IPS-NIHi11 (cell line): ENCODE data around the gene MBD2.
"Not testable (repeated sequence)": the region's sequence is repeated elsewhere in the genome, so short reads cannot be mapped to it uniquely, and the experiment has no call there.

Experiments
- DNase-seq: peaks from one replicate; pipeline ENCODE4 v3.0.0; 2012; ENCODE audit warnings: mixed read lengths, low spot score

Gene MBD2

DNA sequence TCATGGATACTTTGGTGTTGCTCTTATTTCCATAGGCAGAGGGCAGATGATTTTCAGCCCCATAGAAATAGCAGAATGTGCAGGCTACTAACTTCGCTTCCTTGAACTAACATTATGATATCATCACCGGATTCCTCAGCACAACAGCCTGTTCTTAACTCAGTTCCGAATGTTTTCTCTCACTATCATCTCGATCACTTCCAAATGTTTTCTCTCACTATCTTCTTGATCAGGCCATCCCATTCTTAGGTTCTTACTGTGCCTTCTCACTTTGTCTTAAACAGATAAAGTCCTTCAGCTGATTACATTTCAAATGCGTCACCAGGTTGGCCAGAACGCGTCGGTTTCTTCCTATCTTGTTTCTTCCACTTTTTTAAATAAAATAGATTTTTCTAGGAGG, 11.4 kb upstream of the MBD2 start:
- DNase-seq = no peak

DNA sequence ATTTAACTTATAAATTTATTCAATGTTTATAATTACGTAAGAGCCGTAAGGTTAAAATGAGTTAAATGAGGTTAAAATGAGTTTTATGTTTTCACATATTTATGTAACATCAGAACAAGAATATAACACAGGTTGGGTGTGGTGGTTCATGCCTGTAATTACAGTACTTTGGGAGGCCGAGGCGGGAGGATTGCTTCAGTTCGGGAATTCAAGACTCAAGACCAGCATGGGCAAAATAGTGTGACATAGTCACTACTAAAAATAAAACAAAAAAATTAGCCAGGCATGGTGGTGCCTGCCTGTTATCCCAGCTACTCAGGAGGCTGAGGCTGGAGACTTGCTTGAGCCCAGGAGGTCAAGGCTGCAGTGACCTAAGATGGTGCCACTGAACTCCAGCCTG, 9.3 kb upstream of the MBD2 start:
- no peak for DNase-seq

DNA sequence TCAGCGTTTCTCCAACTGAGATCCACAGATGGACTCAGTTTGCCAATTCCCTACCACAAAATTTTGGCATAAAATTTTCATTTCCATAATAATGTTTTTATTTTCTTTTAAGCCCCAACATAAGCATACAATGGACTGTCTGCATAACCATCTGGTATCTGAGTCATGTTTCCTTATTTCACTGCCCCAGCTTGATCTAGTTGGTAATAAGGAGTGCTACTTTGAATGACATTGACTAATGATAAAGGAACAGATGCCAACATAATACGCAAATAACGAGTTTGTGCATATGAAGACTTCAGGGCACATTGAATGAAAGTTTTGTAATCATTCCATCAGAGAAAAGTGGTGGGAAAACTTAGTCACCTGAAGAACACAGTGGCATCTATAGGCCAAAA, 8.8 kb upstream of the MBD2 start:
- DNase-seq = no peak

DNA sequence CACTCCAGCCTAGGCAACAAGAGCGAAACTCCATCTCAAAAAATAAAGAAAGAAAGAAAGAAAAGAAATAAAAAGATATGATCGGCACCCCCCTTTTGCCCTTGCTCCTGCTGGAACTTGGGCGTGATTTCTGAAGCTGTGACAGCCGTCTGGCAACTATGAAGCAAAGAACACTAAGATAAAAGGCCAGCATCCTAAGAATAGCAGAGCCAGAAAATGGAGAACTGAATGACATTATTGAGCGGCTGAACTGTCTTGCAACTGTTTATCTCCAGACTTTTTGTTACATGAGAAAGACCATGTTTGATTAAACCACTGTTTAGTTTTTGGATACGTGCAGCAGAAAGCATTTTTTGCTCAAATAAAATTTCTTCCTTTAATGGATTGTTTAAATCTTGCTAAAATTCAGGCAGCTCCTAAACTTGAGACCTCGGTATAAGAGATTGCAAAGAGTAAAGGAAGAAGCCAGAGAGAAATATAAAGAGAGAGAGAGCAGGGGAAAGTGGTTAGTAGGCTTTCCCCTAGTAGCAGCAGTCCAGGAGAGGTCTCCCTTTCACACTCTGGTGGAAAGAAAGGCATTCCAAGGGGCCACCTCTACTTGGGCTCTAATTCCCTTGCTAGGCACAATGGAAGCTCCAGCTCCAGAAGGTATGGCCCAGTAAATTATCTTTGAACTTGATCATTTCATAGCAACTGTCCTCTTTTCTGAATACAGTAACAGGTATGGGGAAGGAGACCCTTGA, 8.2 kb upstream of the MBD2 start:
- no peak for DNase-seq

DNA sequence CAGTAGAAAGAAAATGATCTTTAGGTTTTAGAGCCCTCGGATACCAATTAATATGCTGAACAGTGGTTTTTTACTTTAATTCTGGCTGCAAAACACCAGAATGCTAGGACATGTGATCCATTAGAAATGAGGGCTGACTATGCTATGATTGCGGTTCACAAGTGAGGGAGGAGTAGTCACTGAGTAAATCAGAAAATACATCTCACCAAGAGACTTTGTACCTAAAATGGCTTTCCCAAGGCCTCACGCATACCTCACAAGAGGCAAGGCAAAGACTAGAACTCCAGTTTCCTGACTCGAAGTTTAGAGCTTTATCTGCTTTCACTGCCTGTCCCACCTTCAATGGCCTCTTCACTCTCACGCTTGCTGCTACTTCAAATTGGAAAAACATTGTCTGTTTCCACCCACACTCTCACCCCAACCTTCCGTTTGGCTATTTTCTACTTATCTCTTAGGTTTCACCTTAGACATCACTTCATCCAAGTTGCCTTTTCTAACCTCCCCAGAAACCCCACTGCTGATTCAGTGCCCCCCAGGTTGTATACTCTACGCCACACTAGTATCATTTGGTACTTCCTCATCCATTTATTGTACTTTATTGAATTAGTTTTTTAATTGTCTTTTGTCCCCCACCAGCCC, 5.1 kb upstream of the MBD2 start:
- no peak for DNase-seq

DNA sequence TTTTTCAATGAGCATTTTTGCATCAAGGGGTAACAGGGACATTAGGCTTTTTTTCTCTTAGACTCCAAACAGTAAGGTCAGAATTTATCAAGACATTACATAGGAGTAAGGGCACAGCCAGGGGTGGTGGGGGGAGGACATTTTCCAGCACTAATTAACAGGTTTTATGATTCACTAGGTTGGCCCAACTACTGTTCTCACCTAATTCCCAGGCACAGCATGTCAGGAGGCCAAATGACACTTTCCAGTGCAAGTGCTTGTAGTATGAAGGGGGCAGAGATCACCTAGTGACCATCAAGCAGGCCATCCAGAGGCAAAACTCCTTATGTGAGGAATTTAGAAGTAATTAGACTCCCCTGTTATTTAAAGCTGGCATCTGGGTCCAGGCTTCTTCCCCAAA, 3.9 kb upstream of the MBD2 start:
- no peak for DNase-seq

DNA sequence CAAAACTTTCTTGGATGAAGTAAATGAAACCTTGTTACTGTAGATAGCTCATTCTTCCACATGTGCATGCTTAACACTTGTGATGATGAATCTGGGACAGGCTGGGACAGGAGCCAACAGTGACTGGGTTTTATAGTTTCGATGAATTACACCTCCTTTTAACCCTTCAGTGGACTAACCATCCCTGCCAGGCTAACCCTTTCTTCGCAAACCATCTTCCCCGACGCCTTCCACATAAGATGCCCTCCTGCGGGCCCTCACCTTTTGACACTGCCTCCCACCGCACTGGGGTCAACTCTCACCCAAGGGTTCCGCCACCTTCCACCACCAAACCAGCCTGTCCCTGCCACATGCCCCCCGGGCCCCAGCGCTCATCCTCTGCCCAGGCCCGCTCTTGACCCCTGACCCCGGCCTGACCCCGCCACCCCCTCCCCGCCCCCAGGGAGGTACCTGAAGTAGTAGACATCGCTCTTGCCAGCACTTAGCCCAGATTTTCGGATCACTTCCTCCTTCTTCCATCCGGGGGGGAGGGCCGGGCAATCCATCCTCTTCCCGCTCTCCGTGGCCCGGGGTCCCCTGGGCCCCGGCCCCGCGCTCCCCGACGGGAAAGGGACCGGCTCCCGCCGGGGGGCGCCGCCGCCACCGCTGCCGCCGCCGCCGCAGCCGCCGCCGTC, 764 bp downstream of the MBD2 start:
- DNase-seq = peak; percentile 37

DNA sequence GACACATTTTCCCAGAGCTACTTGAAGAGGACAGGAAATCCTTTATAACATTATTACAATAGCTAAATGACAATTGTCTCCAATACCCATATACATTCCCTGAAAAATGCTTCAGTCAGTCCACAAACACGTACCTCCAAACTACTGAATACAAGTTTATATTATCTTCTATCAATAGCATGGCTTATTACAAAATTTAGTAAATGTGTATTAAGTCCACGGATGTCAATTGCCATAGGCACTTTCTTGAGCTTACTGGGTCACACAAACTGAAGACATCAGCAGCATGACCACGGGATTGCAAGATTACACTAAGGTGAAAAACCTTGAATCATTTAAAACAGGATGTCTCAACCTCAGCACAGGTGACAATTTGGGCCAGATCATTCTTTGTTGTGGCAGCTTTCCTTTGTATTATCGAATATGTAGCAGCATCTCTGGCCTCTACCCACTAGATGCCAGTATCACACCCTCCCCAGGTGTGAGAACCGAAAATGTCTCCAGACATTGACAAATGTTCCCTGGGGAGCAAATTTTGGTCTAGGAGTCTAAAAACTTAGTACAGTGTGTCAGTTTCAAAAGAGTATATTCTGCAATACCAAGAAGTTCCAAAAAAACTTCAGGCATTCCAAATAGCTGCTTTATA, 1.4 kb downstream of the MBD2 start:
- DNase-seq = no peak

DNA sequence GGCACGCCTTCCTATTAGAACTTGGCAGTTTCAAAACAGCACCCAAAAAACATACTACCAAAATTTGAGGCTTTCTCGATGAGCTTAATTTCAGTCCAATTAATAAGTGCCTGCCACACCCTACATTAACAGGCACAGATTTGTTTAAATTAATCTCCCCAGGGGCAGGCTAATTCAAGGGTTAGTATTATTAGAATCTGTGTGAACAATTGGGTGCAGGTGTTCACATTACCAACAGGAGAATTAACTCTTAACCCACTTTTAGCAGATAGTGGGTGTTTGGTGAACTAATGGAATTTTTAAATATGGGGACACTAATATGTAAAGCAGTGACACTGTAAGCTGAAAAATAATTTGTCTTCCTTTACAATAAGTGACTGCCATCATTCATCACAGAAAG, 4.1 kb downstream of the MBD2 start:
- DNase-seq = no peak

DNA sequence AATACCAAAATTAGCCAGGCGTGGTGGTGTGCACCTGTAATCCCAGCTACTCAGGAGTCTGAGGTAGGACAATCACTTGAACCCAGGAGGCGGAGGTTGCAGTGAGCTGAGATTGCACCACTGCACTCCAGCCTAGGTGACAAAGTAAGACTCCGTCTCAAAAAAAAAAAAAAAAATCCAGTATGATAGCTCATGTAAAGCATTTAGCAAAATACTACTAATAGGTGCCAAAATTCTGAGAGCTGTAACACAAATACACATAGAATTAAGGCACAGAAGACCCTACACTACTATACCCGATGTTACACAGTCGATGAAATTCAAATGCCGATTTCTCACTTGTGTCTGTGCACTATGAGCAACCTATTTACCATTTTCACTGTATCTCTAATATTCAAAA, 5.7 kb downstream of the MBD2 start:
- DNase-seq = not testable (repeated sequence)

DNA sequence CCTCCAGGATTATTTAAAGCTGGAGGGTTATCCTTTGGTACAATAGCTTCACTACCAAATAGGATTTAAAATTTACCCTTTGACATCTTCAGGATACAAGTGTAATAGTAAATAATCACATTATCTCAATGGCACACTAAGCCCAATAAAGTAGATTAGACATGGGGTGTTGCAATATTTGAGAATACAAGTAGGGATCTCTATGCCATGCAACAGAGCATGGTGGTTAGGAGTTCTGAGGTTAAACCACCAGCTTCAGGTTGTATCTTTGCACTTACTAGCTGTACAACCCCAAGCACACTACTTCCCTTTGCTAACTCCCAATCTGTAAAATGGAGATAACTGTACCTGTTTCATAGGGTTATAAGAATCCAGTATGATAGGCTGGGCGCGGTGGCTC, 6.2 kb downstream of the MBD2 start:
- no peak for DNase-seq

DNA sequence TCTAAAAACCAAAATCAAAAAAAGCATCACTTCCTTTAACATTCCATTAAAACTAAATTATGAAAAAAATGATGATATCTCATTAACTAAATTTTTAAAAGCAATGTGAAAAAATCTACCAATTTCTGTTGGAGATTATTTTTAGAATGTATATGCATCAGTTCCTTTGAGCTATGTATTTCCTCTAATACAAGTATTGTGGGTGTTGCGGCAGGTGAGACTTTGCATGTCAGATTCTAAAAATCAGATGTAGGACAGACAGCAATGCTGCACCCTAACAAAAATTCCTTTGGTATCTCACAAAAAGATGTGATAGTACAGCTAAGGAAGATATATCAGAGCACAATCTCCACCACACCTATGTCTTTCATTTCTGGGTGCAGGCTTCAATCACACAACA, 6.8 kb downstream of the MBD2 start:
- no peak for DNase-seq

DNA sequence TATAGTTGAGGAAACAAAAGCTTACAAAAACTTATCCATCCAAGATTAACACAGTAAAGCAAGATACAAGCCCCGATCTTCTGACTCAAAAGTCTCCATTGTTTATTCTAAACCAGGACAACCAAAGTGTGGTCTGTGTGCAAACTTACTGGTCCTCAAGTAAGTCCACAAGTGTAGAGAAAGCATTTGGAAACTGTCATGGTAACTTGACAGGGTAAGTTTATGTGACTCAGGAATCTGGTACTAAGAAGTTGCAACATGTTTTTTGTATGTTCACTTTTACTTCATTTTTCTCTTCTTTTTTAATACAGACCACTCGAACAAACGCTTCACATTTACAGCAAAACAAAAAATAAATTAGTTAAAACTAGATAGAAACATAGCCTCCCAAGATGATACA, 9.4 kb downstream of the MBD2 start:
- no peak for DNase-seq

DNA sequence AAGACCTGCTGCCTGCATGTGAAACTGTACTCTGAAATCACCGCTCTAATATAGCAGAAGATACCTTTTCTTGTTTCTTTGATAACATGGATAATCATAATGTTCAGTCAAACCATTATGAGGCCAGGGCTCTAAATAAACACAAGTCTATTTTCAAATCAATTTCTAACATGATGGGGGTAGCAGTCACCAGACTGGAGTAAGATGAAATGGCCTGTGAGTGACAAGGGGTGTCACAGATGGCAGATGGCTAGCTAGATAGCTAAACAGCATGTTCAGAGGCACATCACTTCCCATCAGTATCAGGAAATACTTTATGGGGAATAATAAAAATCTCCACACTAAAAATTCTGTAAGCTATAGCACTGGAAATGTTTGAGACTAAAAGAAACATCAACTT, 14.0 kb downstream of the MBD2 start:
- no peak for DNase-seq

DNA sequence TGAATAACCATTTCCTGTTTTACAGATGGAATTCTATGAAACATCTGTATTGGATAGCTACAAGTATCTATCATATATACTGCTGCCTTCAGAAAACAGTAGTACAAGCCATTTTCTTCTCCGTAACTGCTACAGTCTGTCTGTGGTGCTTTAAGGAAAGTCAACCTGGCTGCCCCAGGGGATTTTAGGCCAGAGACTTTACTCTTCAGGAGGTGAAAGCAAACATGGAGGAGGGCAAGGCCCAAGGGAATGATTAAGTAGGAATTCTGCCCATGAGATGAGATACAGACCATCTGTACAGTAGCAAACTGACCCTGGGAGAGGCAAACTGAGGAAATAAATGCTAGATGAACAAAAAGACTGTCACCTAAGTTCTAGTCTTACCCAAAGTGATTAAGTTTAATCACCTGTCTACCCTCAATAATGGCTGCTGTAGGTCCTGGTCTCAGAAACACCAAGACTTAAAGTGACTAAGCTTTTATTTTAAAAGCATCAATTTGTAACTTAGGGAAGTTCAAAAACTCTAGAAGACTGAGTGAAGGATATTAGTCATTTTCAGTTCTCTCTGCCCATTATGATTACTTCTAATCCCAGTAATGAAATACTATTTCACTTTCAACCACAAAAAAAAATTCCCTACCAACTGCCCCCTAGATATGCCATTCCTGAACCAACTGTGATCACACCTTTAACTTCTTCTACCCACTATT, 14.8 kb downstream of the MBD2 start:
- DNase-seq = no peak

DNA sequence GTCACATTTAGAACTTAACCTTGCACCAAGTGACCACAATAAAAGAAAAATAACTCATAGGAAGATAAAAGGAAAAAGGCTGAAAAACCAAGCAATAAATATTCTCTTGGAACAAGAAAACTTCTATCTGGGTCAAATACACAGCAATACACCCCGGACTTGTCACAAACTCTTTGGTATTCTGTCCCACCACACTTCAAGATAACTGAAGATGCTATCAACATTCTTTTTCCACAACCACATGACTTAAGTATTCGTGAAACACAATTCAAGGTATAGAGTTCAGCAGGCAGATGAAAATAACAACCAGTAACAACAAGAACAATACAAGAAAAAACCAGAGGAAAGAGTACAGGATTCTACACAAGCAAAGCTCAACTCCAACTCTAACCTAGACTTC, 18.0 kb downstream of the MBD2 start:
- no peak for DNase-seq

DNA sequence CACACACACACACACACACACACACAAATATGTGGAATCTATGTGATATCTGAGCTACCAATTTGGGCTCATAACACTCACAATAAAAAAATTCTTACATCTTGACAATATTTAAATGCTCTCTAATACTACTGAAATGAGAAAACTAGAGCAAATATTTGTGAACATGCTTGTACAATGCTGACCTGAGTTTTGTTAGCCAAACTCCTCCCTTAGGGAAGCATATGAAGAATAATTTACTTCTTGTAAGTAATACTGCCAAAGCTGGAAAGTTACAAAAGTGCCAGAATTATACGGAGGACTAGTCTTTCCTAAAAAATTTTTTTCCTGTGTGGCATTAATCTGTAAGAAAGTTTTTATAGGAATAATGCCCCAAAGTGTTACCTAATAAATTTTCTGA, 18.5 kb downstream of the MBD2 start:
- no peak for DNase-seq

DNA sequence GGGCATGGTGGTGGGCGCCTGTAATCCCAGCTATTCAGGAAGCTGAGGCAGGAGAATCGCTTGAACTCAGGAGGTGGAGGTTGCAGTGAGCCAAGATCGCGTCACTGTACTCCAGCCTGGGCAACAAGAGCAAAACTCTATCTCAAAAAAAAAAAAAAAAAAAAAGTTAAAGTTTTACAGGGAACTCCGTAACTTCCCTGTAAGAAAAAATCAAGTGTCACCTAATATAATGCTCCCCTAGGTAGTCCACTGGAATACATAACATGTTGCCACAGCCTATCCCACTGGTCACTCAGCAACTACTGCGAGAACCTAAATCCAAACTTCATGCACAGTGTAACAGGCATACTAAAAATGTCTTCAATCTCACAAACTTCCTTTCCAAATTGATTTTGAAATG, 19.0 kb downstream of the MBD2 start:
- not testable (repeated sequence) for DNase-seq

DNA sequence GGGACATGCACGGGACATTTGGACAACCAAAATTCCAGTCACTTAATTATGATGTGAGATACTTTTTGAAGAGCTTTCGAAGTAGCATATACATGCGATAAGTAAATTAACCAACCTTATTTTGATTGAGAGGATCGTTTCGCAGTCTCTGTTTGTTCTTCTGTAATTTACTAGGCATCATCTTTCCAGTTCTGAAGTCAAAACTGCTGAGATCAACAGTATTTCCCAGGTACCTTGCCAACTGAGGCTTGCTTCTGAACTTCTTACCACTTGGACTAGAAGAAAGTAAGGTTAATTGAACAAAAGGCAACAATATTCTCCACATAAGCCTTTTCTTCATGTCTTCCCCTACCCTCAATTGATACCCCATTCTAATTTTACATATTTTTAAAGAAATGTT, 19.6 kb downstream of the MBD2 start:
- no peak for DNase-seq

DNA sequence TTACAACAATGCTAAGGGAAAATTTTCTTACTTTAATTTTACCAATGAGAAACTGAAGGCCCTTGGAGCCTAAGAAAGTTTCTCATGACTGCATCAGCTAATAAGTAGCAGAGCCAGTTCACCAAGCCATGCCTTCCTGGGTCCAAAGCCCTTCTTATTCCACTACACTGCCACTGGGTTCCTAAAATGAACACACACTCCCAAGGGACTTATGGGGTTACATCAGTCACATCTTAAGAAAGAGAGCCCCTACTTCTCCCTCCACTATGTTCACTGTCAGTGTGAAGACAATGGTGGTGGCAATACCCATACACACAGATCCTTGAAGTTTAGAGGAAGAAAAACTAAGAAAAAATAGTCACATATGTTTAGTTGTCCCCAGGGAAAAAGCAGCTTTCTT, 20.6 kb downstream of the MBD2 start:
- no peak for DNase-seq

DNA sequence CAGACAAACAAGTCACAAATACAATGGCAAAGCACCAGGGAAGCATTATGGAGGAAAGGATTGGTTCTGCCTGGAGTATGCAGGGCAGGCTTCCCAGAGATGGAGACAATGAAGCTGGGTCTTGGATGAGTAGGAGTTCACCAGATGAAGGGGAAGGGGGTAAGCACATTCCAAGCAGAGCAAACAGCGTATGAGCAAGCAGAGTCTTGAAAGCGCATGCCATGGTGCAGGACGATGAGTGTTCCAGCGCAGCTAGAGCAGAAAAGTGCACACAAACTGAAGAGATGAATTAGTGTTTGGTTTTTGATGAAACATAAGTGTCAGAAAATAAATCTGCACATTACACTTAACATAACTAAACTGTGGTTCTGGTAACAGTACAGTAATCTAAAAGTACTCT, 21.6 kb downstream of the MBD2 start:
- DNase-seq = no peak

DNA sequence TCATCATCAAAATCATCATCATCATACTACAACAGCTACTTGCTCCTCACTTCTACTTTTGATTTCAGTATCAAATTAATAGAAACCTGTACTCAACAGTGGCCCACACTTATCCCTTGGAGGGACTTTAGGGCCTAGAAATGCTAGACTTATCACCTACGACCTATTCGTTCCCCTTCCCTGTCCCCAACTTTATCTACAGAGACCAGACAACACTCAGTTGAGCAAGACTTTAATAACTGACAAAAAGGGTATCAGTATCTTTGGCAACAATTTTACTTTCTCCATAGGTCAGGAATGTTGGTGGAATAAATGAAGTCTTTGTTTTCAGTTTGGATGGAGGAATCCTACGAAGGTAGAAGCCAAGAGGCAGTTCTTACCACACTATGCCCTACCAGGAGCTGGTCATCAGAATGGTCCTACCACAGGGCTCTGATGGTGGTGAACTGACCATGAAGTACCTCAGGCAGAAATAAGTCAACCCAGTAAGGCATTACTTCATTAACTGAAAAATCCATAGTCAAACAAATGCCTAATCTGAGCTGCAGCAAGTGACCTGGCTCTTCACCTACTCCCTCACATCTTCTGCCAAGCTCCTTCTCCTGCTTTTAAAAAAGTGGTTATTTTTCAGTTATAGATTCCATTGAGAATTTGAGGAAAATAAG, 26.6 kb downstream of the MBD2 start:
- no peak for DNase-seq
